ENCODE data around the gene SLBP.

DNA sequence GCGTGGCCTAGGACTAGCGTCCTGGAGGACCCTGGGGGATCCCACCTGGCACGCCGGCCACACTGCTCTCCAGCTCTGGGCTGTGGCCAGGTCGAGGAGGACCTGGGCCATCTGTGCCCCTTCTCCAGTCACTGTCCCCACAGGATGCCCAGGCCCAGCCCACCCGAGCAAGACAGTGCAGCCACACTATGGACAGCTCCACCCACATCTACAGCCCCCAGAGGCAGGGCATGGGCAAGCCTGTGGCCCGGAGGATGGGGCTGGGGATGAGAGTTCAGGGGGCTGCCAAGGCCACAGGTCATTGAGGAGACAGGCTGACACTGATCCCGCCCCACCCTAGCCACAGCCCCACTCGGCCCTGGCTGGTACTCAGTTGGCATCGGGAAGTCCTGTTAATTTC, 58.3 kb downstream of the SLBP start:
- TF ChIP-seq POLR2A (IDR thresholded peaks at IDR 0.05; ENCODE audit: low read length), result no peak
- TF ChIP-seq GATA1 (IDR thresholded peaks at IDR 0.05; ENCODE audit: low read depth, low read length), result no peak
